ENCODE data around the gene FIGNL2. TPM values are rescaled to one million over a fixed set of nuclear protein-coding genes. Genes with fewer than 3 reads are reported as not detected.

Gene FIGNL2
- total RNA-seq, 1 donor from 2014 or later = 0.30 TPM

GRCh38 chr12:51883998-51884675 is 35.6 kb upstream of the FIGNL2 start:
- Mint-ChIP-seq H3K27ac (ENCODE audit: unreplicated experiment) (no peak overlapping the region), H3K4me3 (ENCODE audit: unreplicated experiment) (no peak overlapping the region), H3K4me1 (ENCODE audit: low read depth) (peaks cover 10% of the 10 kb centered on the region), H3K36me3 (ENCODE audit: low read depth) (peaks cover 1% of the 10 kb centered on the region), H3K27me3 (ENCODE audit: low read depth) (no peaks in the 10 kb centered on the region), H3K9me3 (ENCODE audit: low read depth) (peaks cover 3% of the 10 kb centered on the region)
- no peak for DNase-seq (ENCODE audit: low spot score)
- no peak for TF ChIP-seq CTCF (IDR thresholded peaks at IDR 0.05)

- peaks cover 3% of the 10 kb centered on the region for H3K9me3 Mint-ChIP-seq (ENCODE audit: low read depth)
- TF ChIP-seq CTCF (IDR thresholded peaks at IDR 0.05) = no peak
- no peak overlapping the region for H3K4me3 Mint-ChIP-seq (ENCODE audit: unreplicated experiment)
- peaks cover 10% of the 10 kb centered on the region for H3K4me1 Mint-ChIP-seq (ENCODE audit: low read depth)
- H3K36me3 Mint-ChIP-seq (ENCODE audit: low read depth) = peaks cover 1% of the 10 kb centered on the region
- no peaks in the 10 kb centered on the region for H3K27me3 Mint-ChIP-seq (ENCODE audit: low read depth)
- no peak for DNase-seq (ENCODE audit: low spot score)
- no peak overlapping the region for H3K27ac Mint-ChIP-seq (ENCODE audit: unreplicated experiment)
Observed at GRCh38 chr12:51883295-51883694, 34.8 kb upstream of the FIGNL2 start.

- H3K4me3 Mint-ChIP-seq (ENCODE audit: unreplicated experiment) = no peak overlapping the region
- no peak overlapping the region for H3K27ac Mint-ChIP-seq (ENCODE audit: unreplicated experiment)
- peaks cover 3% of the 10 kb centered on the region for H3K9me3 Mint-ChIP-seq (ENCODE audit: low read depth)
- no peak for TF ChIP-seq CTCF (IDR thresholded peaks at IDR 0.05)
- DNase-seq (ENCODE audit: low spot score) = no peak
- no peaks in the 10 kb centered on the region for H3K36me3 Mint-ChIP-seq (ENCODE audit: low read depth)
- H3K4me1 Mint-ChIP-seq (ENCODE audit: low read depth) = no peaks in the 10 kb centered on the region
- H3K27me3 Mint-ChIP-seq (ENCODE audit: low read depth) = no peaks in the 10 kb centered on the region
Observed at GRCh38 chr12:51879102-51879501, 30.6 kb upstream of the FIGNL2 start.

GRCh38 chr12:51874486-51874885 is 26.0 kb upstream of the FIGNL2 start:
- Mint-ChIP-seq H3K36me3 (ENCODE audit: low read depth) (no peaks in the 10 kb centered on the region), H3K4me3 (ENCODE audit: unreplicated experiment) (no peak overlapping the region), H3K9me3 (ENCODE audit: low read depth) (no peaks in the 10 kb centered on the region), H3K4me1 (ENCODE audit: low read depth) (no peaks in the 10 kb centered on the region), H3K27ac (ENCODE audit: unreplicated experiment) (no peak overlapping the region), H3K27me3 (ENCODE audit: low read depth) (peaks cover 4% of the 10 kb centered on the region)
- TF ChIP-seq CTCF (IDR thresholded peaks at IDR 0.05) = no peak
- DNase-seq (ENCODE audit: low spot score) = no peak

GRCh38 chr12:51874000-51874399 is 25.5 kb upstream of the FIGNL2 start:
- Mint-ChIP-seq H3K9me3 (ENCODE audit: low read depth) (no peaks in the 10 kb centered on the region), H3K27me3 (ENCODE audit: low read depth) (peaks cover 4% of the 10 kb centered on the region), H3K4me1 (ENCODE audit: low read depth) (peaks cover under 1% of the 10 kb centered on the region), H3K36me3 (ENCODE audit: low read depth) (no peaks in the 10 kb centered on the region), H3K4me3 (ENCODE audit: unreplicated experiment) (no peak overlapping the region), H3K27ac (ENCODE audit: unreplicated experiment) (no peak overlapping the region)
- DNase-seq (ENCODE audit: low spot score) = no peak
- TF ChIP-seq CTCF (IDR thresholded peaks at IDR 0.05) = no peak
